HFFc6 (cell line): ENCODE measurements around the gene MMP24. TPM values are rescaled to one million over a fixed set of nuclear protein-coding genes. Genes with fewer than 3 reads are reported as not detected.
"Not testable (repeated sequence)": the region's sequence is repeated elsewhere in the genome, so short reads cannot be mapped to it uniquely, and the experiment has no call there.

Source experiments
- DNase-seq: peaks from one replicate; pipeline ENCODE4 v3.0.0-alpha.2; 2018
- H3K27ac Mint-ChIP-seq: 2 replicates; pipeline ENCODE4 v1.8.0; 2020; ENCODE audit warnings: mild to moderate bottlenecking, mixed read lengths
- H3K27me3 Mint-ChIP-seq: 2 replicates; pipeline ENCODE4 v1.8.0; 2021; ENCODE audit warnings: mild to moderate bottlenecking, moderate library complexity, mixed read lengths; ENCODE audit not compliant: insufficient read depth
- H3K36me3 Mint-ChIP-seq: 2 replicates; pipeline ENCODE4 v1.8.0; 2021; ENCODE audit warnings: low read depth, mixed read lengths
- H3K4me1 Mint-ChIP-seq: 2 replicates; pipeline ENCODE4 v1.8.0; 2020; ENCODE audit warnings: low read depth, mixed read lengths
- H3K4me3 Mint-ChIP-seq: 2 replicates; pipeline ENCODE4 v1.8.0; 2020; ENCODE audit warnings: mild to moderate bottlenecking, moderate library complexity, mixed read lengths
- H3K9me3 Mint-ChIP-seq: 2 replicates; pipeline ENCODE4 v1.8.0; 2020; ENCODE audit warnings: mild to moderate bottlenecking, mixed read lengths
- total RNA-seq, 6 experiments: library from RNA; stranded (reverse); fragmentation: NEBNext Ultra II Directional; extraction: Animal tissue kit (Norgen Biotek cat#: 25700); gene quantifications; 2 replicates in 1 of 6; 3 replicates in 5 of 6; pipeline ENCODE4 v1.2.3, GENCODE V29; 2021
- TF ChIP-seq, protein P1 (sequence below): fragments of 200-600 bp; sonication (generic); IDR thresholded peaks from 2 replicates; pipeline ENCODE4 v1.5.0; 2021; ENCODE audit warnings: antibody characterized with exemption, mild to moderate bottlenecking

Gene MMP24
- total RNA-seq, 6 experiments from 2014 or later: 0.48 to 1.2 (median 0.65) TPM

DNA sequence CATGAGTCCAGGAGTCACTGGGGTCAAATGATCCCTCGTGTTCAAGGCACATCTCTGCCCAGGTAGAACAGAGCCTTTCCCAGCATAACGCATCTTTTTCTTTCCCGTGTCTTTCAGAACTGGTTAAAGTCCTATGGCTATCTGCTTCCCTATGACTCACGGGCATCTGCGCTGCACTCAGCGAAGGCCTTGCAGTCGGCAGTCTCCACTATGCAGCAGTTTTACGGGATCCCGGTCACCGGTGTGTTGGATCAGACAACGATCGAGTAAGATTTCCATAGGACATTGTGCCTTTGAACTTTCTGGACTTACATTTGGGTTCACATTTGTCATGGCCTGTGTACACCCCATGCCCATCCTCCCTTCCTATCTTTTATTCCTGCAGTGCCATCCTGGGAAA is 20.2 kb downstream of the MMP24 start:
- H3K36me3 Mint-ChIP-seq: no peaks in the 10 kb centered on the region
- no peak for DNase-seq
- no peaks in the 10 kb centered on the region for H3K4me1 Mint-ChIP-seq
- H3K4me3 Mint-ChIP-seq: no peak overlapping the region
- TF ChIP-seq, protein P1, sequence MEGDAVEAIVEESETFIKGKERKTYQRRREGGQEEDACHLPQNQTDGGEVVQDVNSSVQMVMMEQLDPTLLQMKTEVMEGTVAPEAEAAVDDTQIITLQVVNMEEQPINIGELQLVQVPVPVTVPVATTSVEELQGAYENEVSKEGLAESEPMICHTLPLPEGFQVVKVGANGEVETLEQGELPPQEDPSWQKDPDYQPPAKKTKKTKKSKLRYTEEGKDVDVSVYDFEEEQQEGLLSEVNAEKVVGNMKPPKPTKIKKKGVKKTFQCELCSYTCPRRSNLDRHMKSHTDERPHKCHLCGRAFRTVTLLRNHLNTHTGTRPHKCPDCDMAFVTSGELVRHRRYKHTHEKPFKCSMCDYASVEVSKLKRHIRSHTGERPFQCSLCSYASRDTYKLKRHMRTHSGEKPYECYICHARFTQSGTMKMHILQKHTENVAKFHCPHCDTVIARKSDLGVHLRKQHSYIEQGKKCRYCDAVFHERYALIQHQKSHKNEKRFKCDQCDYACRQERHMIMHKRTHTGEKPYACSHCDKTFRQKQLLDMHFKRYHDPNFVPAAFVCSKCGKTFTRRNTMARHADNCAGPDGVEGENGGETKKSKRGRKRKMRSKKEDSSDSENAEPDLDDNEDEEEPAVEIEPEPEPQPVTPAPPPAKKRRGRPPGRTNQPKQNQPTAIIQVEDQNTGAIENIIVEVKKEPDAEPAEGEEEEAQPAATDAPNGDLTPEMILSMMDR: no peak
- no peaks in the 10 kb centered on the region for H3K9me3 Mint-ChIP-seq
- H3K27me3 Mint-ChIP-seq: no peaks in the 10 kb centered on the region; the same call in 1 of the 2 replicates
- H3K27ac Mint-ChIP-seq: no peak overlapping the region

DNA sequence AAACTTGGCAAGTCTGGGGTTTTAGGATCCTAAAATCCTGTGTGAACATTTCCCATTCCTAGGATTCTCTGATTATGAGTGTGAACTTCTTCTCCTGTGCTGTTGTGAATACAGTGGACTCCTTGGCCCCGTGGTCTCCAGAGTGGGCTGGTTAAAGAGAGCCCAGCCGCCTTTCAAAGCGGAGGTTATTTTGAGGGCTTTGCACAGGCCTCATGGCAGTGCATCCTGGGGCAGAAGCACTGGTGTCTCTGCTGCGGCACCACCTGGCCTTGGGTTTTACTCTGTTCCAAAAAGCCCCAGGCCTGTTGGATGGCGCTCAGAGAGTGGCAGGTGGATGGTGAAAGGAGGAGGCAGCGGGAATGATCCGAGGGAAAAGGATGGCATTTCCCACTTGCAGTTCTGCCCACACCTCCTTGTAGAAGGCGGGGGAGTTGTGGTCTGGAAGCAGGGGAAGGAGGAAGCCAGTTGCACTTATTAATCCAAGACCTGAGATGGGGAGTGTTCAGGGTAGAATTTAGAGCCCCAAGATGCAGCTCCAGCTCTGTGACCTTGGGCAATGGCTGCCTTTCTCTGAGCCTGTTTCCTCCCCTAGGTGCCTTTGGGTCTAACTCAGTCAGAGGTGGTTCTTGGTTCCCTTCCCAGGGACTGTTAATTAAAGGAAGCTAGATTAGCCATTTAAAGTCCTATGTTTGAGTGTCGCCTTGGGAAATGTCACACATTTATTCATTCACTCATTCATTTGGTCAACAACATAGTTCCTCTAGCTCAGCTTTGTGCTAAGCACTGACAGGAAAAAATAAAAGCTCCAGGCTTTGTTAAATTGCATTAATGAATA is 22.4 kb downstream of the MMP24 start:
- no peak overlapping the region for H3K4me3 Mint-ChIP-seq
- DNase-seq: no peak
- H3K27me3 Mint-ChIP-seq: no peaks in the 10 kb centered on the region; the same call in 1 of the 2 replicates
- TF ChIP-seq, protein P1: no peak
- H3K4me1 Mint-ChIP-seq: no peaks in the 10 kb centered on the region; the same call in 1 of the 2 replicates
- H3K27ac Mint-ChIP-seq: no peak overlapping the region
- no peaks in the 10 kb centered on the region for H3K36me3 Mint-ChIP-seq
- no peaks in the 10 kb centered on the region for H3K9me3 Mint-ChIP-seq

DNA sequence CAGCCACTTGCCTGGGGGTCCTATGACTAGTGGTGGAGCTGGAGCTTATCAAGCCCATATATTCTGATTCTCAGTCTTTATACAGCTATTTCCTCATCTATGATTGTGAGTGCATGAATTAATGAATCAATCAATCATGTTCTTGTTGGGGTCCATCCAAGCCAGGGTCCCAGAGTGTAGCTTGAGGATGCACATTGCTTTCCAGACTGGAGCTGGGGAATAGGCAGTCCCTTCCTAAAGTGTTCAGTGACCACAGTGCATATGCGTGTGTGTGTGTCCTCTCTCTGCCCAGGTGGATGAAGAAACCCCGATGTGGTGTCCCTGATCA is 25.1 kb downstream of the MMP24 start:
- H3K27ac Mint-ChIP-seq: no peak overlapping the region
- H3K9me3 Mint-ChIP-seq: no peaks in the 10 kb centered on the region

DNA sequence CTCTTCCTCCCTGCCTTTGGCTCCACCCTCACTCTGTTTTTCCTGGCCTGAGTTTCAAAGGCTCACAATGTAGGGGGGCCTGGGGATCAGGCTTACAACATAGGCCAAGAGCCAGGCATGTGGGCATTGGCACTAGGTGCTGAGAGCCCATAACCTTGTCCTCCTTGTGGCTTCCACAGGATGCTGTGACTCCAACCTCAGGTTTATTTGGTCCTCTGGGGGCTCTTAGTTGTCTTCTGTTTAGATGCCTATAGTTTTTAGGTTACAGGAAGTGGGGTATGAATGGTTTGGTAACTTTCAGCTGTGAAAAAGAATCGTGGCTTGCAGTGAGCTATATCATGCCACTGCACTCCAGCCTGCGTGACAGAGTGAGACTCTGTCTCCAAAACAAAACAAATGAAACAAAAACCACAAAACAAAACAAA is 25.6 kb downstream of the MMP24 start:
- peaks cover under 1% of the 10 kb centered on the region for H3K4me1 Mint-ChIP-seq
- TF ChIP-seq, protein P1: no peak
- no peak for DNase-seq
- no peaks in the 10 kb centered on the region; the same call in 1 of the 2 replicates for H3K27me3 Mint-ChIP-seq
- peaks cover 17% of the 10 kb centered on the region for H3K36me3 Mint-ChIP-seq
- no peaks in the 10 kb centered on the region for H3K9me3 Mint-ChIP-seq
- no peak overlapping the region for H3K4me3 Mint-ChIP-seq
- H3K27ac Mint-ChIP-seq: no peak overlapping the region

More for the DNA sequence above, 25.1 kb downstream of the MMP24 start:
- Mint-ChIP-seq H3K27me3 (no peaks in the 10 kb centered on the region; the same call in 1 of the 2 replicates), H3K4me1 (no peaks in the 10 kb centered on the region; the same call in 1 of the 2 replicates), H3K36me3 (peaks cover 13% of the 10 kb centered on the region; the same call in 1 of the 2 replicates), H3K4me3 (no peak overlapping the region)
- DNase-seq: no peak
- TF ChIP-seq, protein P1: no peak

DNA sequence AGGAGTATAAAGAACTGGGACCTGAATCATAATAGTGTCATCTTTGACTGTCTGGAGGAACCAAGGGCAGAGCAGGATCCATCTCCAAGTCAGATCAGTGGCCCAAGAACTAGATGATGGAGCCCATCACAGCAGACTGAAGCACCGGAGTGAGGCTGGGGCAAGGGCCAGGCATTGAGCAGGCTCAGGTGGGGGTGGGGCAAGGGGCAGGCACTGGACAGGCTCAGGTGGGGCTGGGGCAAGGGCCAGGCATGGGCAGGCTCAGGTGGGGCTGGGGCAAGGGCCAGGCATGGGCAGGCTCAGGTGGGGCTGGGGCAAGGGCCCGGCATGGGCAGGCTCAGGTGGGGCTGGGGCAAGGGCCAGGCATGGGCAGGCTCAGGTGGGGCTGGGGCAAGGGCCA is 26.1 kb downstream of the MMP24 start:
- H3K27me3 Mint-ChIP-seq, H3K9me3 Mint-ChIP-seq, DNase-seq, H3K27ac Mint-ChIP-seq, H3K4me1 Mint-ChIP-seq, H3K4me3 Mint-ChIP-seq: not testable (repeated sequence)
- H3K36me3 Mint-ChIP-seq: peaks cover 21% of the 10 kb centered on the region

DNA sequence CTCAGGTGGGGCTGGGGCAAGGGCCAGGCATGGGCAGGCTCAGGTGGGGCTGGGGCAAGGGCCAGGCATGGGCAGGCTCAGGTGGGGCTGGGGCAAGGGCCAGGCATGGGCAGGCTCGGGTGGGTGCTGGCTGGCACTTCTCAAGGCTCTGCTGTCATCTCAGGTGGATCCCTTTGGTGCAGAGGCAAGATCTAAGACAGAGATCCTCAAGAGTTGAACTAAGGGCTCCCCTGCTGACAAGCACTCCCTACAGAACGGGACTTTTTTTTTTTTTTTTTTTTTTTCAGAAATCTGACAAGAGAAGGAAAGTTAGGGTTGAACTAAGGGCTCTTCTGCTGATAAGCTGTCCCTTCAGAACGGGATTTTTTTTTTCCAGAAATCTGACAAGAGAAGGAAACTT is 26.5 kb downstream of the MMP24 start:
- no peak for DNase-seq
- TF ChIP-seq, protein P1: no peak
- H3K4me3 Mint-ChIP-seq: no peak overlapping the region
- H3K9me3 Mint-ChIP-seq: no peaks in the 10 kb centered on the region
- H3K27me3 Mint-ChIP-seq: no peaks in the 10 kb centered on the region; the same call in 1 of the 2 replicates
- peaks cover 21% of the 10 kb centered on the region for H3K36me3 Mint-ChIP-seq
- no peak overlapping the region for H3K27ac Mint-ChIP-seq
- H3K4me1 Mint-ChIP-seq: peaks cover 10% of the 10 kb centered on the region
